WI38 (cell line): ENCODE data around the gene QKI.

Experiments used
- H3K4me3 ChIP-seq: 2 replicates; pipeline ENCODE4 v1.5.1; 2011; ENCODE audit warnings: low read depth, mild to moderate bottlenecking, control low read depth, low read length
- CTCF ChIP-seq: IDR thresholded peaks from 2 replicates; pipeline ENCODE4 v1.5.1; 2012; ENCODE audit warnings: low read depth, mild to moderate bottlenecking, control low read depth, low read length

QKI gene

GRCh38 chr6:163612200-163612599, 197.7 kb downstream of the QKI start:
- no peak overlapping the region for H3K4me3 ChIP-seq
- no peak for TF ChIP-seq CTCF

GRCh38 chr6:163613025-163613424, 198.5 kb downstream of the QKI start:
- TF ChIP-seq CTCF: no peak

DNA sequence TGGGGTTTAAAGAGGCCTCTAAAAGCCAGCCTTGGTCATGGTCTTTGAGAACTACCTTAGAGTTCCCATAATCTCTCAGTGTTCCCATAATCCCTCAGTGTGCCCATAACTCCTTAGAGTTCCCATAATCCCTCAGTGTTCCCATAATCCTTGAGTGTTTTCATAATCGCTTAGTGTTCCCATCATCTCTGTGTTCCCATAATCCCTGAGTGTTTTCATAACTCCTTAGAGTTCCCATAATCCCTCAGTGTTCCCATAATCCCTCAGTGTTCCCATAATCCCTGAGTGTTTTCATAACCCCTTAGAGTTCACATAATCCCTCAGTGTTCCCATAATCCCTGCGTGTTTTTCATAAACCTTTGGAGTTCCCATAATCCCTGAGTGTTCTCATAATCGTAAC, 199.2 kb downstream of the QKI start:
- H3K4me3 ChIP-seq: no peak overlapping the region
- TF ChIP-seq CTCF: no peak

More at GRCh38 chr6:163613025-163613424, 198.5 kb downstream of the QKI start:
- H3K4me3 ChIP-seq: no peak overlapping the region

DNA sequence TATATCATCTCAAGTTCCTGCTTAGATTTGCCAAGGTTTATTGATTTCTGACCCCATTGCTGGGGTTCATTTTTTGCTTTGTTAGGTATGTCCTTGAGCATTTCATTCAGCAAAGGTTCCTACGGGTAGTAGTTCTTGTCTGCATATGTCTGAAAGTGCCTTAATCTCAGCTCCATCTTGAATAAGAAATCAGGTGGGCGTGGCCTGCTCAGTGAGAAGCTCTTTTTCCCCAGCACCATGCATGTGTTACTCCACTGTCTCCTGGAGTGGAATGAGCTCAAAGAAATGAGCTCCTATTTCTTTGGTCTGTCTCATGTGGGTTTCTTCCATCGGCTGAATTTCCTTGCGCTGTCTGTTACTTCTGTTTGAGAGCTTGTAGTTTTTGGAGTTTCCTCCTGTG, 201.9 kb downstream of the QKI start:
- H3K4me3 ChIP-seq: no peak overlapping the region
- no peak for TF ChIP-seq CTCF

DNA sequence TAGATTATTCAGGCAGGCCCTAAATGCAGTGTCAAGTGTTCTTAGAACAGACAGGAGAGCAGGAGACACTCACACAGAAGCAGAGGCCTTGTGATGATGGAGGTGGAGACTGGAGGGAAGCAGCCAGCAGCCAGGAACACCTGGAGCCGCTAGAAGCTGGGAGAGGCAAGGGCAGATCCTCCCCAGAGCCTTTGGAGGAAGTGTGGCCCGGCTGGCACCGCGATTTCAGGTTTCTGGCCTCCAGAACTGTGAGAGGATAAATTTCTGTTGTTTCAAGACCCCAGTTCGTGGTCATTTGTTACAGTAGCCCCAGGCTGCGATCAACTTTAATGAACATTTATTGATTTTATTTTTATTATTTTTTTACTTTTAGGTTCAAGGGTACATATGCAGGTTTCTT, 203.0 kb downstream of the QKI start:
- H3K4me3 ChIP-seq: no peak overlapping the region
- no peak for TF ChIP-seq CTCF

DNA sequence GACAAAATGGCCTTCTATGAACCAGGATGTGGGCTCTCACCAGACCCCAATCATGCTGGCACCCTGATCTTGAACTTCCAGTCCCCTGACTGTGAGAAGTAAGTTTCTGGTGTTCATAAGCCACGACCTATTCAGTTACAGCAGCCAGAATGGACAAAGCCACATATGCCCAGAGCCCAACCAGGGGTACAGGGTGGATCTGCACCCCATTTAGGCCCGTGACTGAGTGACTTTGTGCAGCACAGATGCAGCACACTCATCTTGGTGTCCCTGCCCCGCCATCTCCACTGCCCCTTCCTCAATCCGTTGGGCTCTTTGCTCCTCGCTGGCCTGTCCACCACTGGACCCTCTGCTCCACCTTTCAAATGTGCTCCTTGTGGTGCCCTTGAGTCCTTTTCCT, 205.6 kb downstream of the QKI start:
- no peak for TF ChIP-seq CTCF
- no peak overlapping the region for H3K4me3 ChIP-seq

GRCh38 chr6:163620670-163621330, 206.3 kb downstream of the QKI start:
- H3K4me3 ChIP-seq: no peak overlapping the region
- TF ChIP-seq CTCF: no peak
